Vagina (tissue), 2 donors: ENCODE measurements around the gene CLTB.

Experiments
- POLR2A ChIP-seq, 2 donors: fragments of 450-650 bp; IDR thresholded peaks; one replicate each; pipeline ENCODE4 v1.6.1; 2017; ENCODE audit warnings: antibody characterized with exemption in 2 of 2, mild to moderate bottlenecking in 2 of 2, moderate library complexity in 2 of 2
- POLR2AphosphoS5 ChIP-seq, 2 donors: sonication (generic); formaldehyde crosslinking; IDR thresholded peaks; one replicate each; pipeline ENCODE4 v1.9.0; 2017; ENCODE audit warnings: antibody characterized with exemption in 2 of 2, mild to moderate bottlenecking in 2 of 2, low read depth in 1 of 2; ENCODE audit not compliant: insufficient read depth in 1 of 2
- TF ChIP-seq, protein P1 (sequence below), 3 experiments: fragments of 450-650 bp in 2 of 3; fragments of 200-600 bp in 1 of 3; sonication (generic) in 1 of 3; IDR thresholded peaks; one replicate each; pipeline ENCODE4 v1.5.1; 2017 to 2019; ENCODE audit warnings: antibody characterized with exemption in 3 of 3, mild to moderate bottlenecking in 2 of 3, moderate library complexity in 2 of 3

DNA sequence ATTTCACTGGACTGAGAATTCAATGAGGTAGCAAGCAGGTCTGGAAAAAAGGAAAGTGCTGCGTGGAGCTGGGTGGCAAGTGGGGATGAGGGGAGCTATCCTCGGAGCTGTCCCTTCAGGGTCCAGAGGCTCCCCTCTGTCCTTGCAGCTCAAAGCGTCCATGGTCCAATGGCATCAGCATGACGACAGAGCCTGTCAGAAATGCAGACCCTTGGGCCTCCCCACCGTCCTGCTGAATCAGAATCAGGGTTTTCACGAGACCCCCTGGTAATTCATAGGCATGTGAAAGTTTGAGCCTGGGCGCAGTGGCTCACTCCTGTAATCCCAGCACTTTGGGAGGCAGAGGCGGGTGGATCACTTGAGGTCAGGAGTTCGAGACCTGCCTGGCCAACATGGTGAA, 22.2 kb downstream of the CLTB start:
- TF ChIP-seq, protein P1, sequence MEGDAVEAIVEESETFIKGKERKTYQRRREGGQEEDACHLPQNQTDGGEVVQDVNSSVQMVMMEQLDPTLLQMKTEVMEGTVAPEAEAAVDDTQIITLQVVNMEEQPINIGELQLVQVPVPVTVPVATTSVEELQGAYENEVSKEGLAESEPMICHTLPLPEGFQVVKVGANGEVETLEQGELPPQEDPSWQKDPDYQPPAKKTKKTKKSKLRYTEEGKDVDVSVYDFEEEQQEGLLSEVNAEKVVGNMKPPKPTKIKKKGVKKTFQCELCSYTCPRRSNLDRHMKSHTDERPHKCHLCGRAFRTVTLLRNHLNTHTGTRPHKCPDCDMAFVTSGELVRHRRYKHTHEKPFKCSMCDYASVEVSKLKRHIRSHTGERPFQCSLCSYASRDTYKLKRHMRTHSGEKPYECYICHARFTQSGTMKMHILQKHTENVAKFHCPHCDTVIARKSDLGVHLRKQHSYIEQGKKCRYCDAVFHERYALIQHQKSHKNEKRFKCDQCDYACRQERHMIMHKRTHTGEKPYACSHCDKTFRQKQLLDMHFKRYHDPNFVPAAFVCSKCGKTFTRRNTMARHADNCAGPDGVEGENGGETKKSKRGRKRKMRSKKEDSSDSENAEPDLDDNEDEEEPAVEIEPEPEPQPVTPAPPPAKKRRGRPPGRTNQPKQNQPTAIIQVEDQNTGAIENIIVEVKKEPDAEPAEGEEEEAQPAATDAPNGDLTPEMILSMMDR (IDR thresholded peaks at IDR 0.05) = no peak
- TF ChIP-seq POLR2AphosphoS5 (IDR thresholded peaks at IDR 0.05; ENCODE audit: insufficient read depth in 1 of 2, low read depth in 1 of 2) = no peak
- no peak for TF ChIP-seq POLR2A (IDR thresholded peaks at IDR 0.05)
